Fibroblast of skin of right biceps (primary cell): ENCODE results near the gene SYT6.
A peak's percentile ranks its signal among the peaks of the same experiment; 100 is the strongest.
"Not testable (repeated sequence)": the region's sequence is repeated elsewhere in the genome, so short reads cannot be mapped to it uniquely, and the experiment has no call there.

ENCODE experiments used
- DNase-seq: peaks from one replicate; pipeline ENCODE4 v3.0.0-alpha.2; 2013

Gene SYT6

GRCh38 chr1:114063544-114063943 lies 90.1 kb downstream of the SYT6 start:
- DNase-seq, result no peak

- peak; percentile 42 for DNase-seq
Measured at GRCh38 chr1:114062477-114063099, 91.1 kb downstream of the SYT6 start.

- peak; percentile 11 for DNase-seq
Measured at GRCh38 chr1:114061121-114061830, 92.4 kb downstream of the SYT6 start.

DNA sequence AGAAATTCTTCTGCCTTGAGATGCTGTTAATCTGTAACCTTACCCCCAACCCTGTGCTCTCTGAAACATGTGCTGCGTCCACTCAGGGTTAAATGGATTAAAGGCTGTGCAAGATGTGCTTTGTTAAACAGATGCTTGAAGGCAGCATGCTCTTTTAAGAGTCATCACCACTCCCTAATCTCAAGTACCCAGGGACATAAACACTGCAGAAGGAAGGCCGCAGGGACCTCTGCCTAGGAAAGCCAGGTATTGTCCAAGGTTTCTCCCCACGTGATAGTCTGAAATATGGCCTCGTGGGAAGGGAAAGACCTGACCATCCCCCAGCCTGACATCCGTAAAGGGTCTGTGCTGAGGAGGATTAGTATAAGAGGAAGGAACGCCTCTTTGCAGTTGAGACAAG lies 95.4 kb downstream of the SYT6 start:
- not testable (repeated sequence) for DNase-seq

DNA sequence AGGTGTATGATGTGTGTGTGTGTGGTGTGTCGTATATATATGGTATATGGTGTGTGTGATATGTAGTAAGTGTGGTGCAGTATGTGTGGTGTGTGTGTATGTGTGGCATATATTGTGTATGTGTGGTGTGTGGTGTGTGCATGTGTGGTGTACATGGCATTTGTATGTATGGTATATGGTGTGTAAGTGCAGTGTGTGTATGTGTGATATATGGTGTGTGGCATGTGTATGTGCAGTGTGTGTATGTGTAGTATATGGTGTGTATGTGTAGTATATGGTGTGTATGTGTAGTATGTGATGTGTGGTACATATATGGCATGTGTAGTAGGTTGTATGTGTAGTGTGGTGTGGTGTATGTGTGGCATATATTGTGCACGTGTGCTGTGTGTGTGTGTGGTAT lies 99.5 kb downstream of the SYT6 start:
- DNase-seq, result no peak

DNA sequence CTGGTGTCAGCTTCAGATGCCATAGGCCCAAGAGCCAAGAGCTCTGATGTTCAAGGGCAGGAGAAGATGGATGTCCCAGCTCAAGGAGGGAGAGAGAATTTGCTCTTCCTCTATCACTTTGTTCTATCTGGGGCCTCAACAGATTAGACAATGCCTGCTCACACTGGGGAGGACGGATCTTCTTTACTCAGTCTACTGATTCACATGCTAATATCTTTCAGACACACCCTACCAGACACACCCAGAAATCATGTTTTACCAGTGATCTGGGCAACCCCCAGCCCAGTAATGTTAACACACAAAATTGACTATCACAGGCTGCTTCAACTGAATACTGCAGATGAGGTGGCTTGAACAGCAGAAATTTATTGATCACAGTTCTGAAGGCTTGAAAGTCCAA lies 105.4 kb downstream of the SYT6 start:
- no peak for DNase-seq

- DNase-seq, result no peak
Measured at GRCh38 chr1:114043548-114043947, 110.1 kb downstream of the SYT6 start.

DNA sequence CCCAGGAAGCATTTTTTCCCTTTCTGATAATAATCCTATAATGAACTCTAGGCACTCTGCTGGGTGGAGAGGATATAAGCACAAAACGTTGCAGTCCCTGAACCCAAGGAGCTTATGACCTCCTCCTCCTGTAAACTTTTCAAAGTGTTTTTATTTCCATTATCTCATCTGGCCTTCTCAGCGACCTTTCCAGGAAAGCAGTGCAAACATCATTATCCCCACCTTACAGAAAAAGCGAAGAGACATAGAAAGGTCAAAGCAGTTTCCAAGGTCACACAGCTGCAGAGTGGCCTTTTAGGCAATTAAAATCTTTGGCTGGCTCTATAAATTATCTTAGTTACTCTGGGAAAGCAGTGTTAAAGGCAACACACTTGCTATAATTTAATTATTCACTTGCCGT lies 110.6 kb downstream of the SYT6 start:
- no peak for DNase-seq

- peak; percentile 49 for DNase-seq
Measured at GRCh38 chr1:114040273-114041015, 113.2 kb downstream of the SYT6 start.
